ENCODE results near the gene GRIA2.

The GRIA2 gene

GRCh38 chr4:157265281-157265680 lies 44.8 kb downstream of the GRIA2 start:
- no peak for DNase-seq

- no peak for DNase-seq
Observed at GRCh38 chr4:157270108-157270507, 49.6 kb downstream of the GRIA2 start.

- no peak for DNase-seq
Observed at GRCh38 chr4:157270552-157270951, 50.0 kb downstream of the GRIA2 start.

- no peak for DNase-seq
Observed at GRCh38 chr4:157271166-157271869, 50.8 kb downstream of the GRIA2 start.

GRCh38 chr4:157280673-157281072 lies 60.1 kb downstream of the GRIA2 start:
- DNase-seq, result no peak

- DNase-seq, result no peak
Observed at GRCh38 chr4:157282019-157282418, 61.5 kb downstream of the GRIA2 start.

GRCh38 chr4:157287445-157287844 lies 66.9 kb downstream of the GRIA2 start:
- no peak for DNase-seq

GRCh38 chr4:157290622-157291021 lies 70.1 kb downstream of the GRIA2 start:
- DNase-seq, result no peak

GRCh38 chr4:157291071-157291470 lies 70.5 kb downstream of the GRIA2 start:
- no peak for DNase-seq

GRCh38 chr4:157293673-157294072 lies 73.1 kb downstream of the GRIA2 start:
- no peak for DNase-seq

GRCh38 chr4:157294575-157294974 lies 74.0 kb downstream of the GRIA2 start:
- no peak for DNase-seq

- no peak for DNase-seq
Observed at GRCh38 chr4:157300701-157301100, 80.2 kb downstream of the GRIA2 start.

GRCh38 chr4:157303471-157303960 lies 83.0 kb downstream of the GRIA2 start:
- DNase-seq, result no peak

GRCh38 chr4:157304769-157305168 lies 84.2 kb downstream of the GRIA2 start:
- DNase-seq, result no peak

GRCh38 chr4:157312702-157313101 lies 92.2 kb downstream of the GRIA2 start:
- DNase-seq, result no peak

- no peak for DNase-seq
Observed at GRCh38 chr4:157314906-157315305, 94.4 kb downstream of the GRIA2 start.

GRCh38 chr4:157315968-157316367 lies 95.4 kb downstream of the GRIA2 start:
- DNase-seq, result no peak

GRCh38 chr4:157320092-157320491 lies 99.6 kb downstream of the GRIA2 start:
- no peak for DNase-seq

GRCh38 chr4:157327666-157328065 lies 107.1 kb downstream of the GRIA2 start:
- no peak for DNase-seq

- DNase-seq, result no peak
Observed at GRCh38 chr4:157357887-157358286, 137.4 kb downstream of the GRIA2 start.

GRCh38 chr4:157358439-157358838 lies 137.9 kb downstream of the GRIA2 start:
- DNase-seq, result no peak

GRCh38 chr4:157358851-157359250 lies 138.3 kb downstream of the GRIA2 start:
- no peak for DNase-seq

GRCh38 chr4:157363360-157363759 lies 142.8 kb downstream of the GRIA2 start:
- DNase-seq, result no peak

- no peak for DNase-seq
Observed at GRCh38 chr4:157372154-157372553, 151.6 kb downstream of the GRIA2 start.

GRCh38 chr4:157372567-157372966 lies 152.0 kb downstream of the GRIA2 start:
- no peak for DNase-seq
